GM13976 (cell line): Measurements from ENCODE around the gene PTPN1.

ENCODE experiments used
- DNase-seq: peaks from one replicate; pipeline ENCODE4 v3.0.0; 2012; ENCODE audit warnings: low spot score
- in situ Hi-C: fragments of 300-500 bp; cut with MboI; formaldehyde crosslinking; loops from one replicate; pipeline ENCODE4 v1.12.0; 2022; ENCODE audit warnings: low sequenced_read_pairs, mixed read lengths, inconsistent platforms; ENCODE audit not compliant: unreplicated experiment
- TF ChIP-seq, protein P1 (sequence below): IDR thresholded peaks from 2 replicates; pipeline ENCODE4 v1.5.1; 2012; ENCODE audit warnings: borderline replicate concordance, mild to moderate bottlenecking; ENCODE audit not compliant: insufficient read depth; ENCODE audit errors: extremely low read depth, missing control alignments, control extremely low read depth

The PTPN1 gene

DNA sequence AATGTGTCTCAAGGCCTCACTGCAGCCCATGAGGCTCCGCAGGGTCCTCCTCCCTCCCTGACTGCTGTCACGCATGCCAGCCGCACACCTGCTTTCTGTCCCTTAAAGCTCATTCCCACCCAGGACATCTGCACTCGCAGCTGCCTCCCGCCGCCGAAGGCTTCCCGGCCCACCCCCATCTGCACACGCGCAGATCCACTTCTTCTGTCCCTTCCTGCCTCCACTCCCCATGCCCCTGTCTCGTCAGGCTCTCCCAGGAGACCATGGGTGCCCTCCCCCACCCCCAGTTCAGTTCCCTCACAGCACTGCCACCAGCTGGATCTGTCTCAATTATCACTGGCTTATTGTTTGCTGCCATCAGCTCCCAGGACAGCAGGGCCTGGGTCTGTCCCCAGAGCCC lies 118.1 kb downstream of the PTPN1 start:
- TF ChIP-seq, protein P1, sequence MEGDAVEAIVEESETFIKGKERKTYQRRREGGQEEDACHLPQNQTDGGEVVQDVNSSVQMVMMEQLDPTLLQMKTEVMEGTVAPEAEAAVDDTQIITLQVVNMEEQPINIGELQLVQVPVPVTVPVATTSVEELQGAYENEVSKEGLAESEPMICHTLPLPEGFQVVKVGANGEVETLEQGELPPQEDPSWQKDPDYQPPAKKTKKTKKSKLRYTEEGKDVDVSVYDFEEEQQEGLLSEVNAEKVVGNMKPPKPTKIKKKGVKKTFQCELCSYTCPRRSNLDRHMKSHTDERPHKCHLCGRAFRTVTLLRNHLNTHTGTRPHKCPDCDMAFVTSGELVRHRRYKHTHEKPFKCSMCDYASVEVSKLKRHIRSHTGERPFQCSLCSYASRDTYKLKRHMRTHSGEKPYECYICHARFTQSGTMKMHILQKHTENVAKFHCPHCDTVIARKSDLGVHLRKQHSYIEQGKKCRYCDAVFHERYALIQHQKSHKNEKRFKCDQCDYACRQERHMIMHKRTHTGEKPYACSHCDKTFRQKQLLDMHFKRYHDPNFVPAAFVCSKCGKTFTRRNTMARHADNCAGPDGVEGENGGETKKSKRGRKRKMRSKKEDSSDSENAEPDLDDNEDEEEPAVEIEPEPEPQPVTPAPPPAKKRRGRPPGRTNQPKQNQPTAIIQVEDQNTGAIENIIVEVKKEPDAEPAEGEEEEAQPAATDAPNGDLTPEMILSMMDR = no peak
- no peak for DNase-seq
- in situ Hi-C loops = no loop called here

DNA sequence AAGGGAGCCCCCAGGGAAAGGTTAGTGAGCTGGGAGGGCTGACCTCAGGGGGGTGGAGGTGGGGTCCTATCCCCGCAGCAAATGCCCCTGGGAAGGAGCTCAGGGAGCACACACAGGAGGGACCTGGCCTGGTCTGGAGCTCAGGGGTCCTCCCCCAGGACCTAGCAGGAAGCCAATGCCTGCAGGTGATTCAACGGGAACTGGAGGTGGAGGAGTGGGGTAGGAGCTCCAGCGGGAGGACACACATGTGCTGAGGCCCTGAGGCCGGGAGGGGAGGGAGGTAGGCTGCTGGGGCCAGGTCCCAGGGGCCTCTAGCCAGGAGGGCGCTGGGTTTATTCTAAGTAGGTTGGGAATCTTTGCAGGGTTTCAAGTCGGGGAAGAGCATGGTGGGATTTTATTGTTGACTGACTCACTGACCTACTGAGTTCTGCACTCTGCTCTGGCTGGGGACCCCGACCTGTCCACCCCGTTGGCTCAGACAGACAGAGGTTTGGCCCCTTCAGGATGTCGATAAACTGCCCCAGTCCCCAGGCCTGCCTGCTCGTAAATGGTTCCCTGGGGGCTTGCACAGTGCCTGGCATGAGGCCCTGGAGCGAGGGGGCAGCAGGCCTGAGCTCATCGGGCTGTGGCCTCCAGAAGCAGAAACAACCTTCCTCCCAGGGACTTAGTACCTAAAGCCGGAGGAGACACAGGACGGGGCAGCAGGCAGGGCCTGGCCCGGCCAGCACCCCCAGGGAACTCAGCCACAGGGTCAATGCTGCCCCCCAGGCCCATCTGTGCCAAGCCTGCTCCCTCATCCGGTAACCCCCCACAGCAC lies 118.9 kb downstream of the PTPN1 start:
- in situ Hi-C loops = no loop called here
- no peak for DNase-seq
- TF ChIP-seq, protein P1 = no peak

DNA sequence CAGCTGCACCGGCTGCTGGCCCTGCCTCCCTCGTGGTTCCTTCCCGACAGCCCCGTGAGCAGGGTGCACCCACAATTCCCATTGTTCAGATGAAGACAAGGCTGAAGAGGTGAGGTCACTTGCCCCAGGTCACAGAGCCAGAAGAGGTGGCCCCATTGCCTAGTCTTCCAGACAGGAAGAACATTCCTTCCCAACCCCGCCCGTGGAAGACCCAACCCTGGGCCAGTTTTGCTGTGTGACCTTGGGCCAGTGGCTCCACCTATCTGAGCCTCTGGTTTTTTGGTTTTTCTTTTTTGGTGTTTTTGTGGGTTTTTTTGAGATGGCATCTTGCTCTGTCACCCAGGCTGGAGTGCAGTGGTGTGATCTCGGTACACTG lies 119.5 kb downstream of the PTPN1 start:
- TF ChIP-seq, protein P1 = no peak
- in situ Hi-C loops = no loop called here
- DNase-seq = no peak

DNA sequence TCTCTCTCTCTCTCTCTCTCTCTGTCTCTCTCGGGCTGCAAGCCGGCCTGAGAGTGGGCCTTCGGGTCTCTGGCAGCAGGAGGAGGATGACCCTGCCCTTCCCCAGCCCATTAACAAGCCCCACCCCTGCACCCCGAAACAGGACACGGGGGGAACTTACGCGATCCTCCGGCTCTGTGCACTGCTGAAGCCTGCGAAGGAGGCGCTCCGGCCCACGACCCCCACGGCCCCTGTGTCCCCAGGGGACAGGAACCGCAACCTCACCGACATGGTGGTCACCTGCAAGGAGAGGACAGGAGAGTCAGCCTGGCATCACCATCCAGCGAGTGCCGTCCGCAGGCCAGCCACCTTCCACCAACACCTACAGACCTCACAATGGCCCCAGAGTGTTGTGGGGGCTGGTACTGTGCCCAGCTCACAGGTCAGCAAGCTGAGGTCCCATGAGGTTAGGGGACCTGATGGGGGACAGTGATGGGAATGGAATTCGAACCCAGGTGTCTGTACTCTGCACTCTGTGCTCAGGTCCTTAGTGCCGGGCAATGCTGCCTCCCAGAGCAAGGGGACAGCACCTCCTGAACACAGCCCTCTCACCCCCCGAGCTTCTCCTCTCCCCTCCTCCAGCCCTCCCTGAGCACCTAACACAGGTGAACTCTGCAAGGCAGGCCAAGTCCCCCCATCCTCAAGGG lies 120.5 kb downstream of the PTPN1 start:
- DNase-seq = peak; percentile 21
- TF ChIP-seq, protein P1 = no peak
- in situ Hi-C loops = no loop called here

DNA sequence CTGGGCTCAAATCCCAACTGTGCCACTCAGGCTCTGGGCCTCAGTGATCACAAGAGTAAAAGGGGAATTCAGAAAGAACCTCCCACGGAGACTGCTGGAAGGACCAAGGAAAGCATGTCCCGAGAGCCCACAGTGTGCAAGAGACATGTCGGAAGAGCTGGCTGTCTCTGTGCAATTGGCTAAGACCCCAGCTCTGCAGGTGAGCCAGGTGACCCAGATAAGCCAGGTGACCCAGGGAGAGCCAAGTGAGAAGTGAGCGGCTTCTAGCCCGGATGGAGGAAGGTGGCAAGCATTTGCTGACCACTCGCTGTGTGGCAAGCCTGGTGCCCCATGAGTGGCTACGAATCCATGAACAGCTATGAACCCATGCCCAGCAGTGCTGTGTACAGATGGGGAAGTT lies 122.1 kb downstream of the PTPN1 start:
- no peak for DNase-seq
- TF ChIP-seq, protein P1 = no peak
- in situ Hi-C loops = no loop called here

DNA sequence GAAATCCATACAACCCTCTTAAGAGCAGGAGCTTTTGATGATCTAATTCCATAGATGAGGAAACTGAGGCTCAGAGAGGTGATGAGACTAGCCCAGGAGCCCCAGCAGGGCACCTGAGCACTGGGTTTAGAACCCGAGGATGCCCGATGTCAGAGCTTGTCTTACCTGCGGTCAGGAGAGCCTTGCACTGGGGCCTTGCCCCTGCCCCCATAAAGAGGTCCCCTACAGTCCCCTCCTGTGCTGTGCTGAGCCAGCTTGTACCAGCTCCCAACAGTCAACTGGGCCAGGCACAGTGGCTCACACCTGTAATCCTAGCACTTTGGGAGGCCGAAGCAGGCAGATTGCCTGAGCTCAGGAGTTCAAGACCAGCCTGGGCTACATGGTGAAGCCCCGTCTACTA lies 122.5 kb downstream of the PTPN1 start:
- DNase-seq = no peak
- in situ Hi-C loops = no loop called here
- TF ChIP-seq, protein P1 = no peak
